ENCODE results near the gene AKAP13.

The AKAP13 gene

GRCh38 chr15:85622221-85622831 lies 241.9 kb downstream of the AKAP13 start:
- no peak for DNase-seq (ENCODE audit: extremely low spot score)
- CTCF ChIA-PET: no interaction called here
- TF ChIP-seq CTBP1 (IDR thresholded peaks at IDR 0.05; ENCODE audit: borderline replicate concordance) (no peak), HDGF (IDR thresholded peaks at IDR 0.05; ENCODE audit: borderline replicate concordance) (no peak), PKNOX1 (IDR thresholded peaks at IDR 0.05) (no peak), ARNT (IDR thresholded peaks at IDR 0.05) (no peak), SP1 (IDR thresholded peaks at IDR 0.05) (no peak), BHLHE40 (IDR thresholded peaks at IDR 0.05; ENCODE audit: borderline replicate concordance) (no peak), LEF1 (IDR thresholded peaks at IDR 0.05; ENCODE audit: borderline replicate concordance) (no peak), SUZ12 (IDR thresholded peaks at IDR 0.05) (no peak), NFRKB (IDR thresholded peaks at IDR 0.05) (no peak), FOXA1 (IDR thresholded peaks at IDR 0.05) (no peak), TARDBP (IDR thresholded peaks at IDR 0.05) (no peak), ZNF384 (IDR thresholded peaks at IDR 0.05) (no peak), L3MBTL2 (conservative IDR thresholded peaks at IDR 0.05) (no peak), ELF4 (IDR thresholded peaks at IDR 0.05) (no peak), FOXM1 (IDR thresholded peaks at IDR 0.05; ENCODE audit: borderline replicate concordance) (no peak), FOXK2 (IDR thresholded peaks at IDR 0.05) (no peak)
- POLR2A ChIA-PET: no interaction called here

GRCh38 chr15:85623315-85624049 lies 243.1 kb downstream of the AKAP13 start:
- TF ChIP-seq L3MBTL2 (conservative IDR thresholded peaks at IDR 0.05): no peak
- no peak for TF ChIP-seq NFRKB (IDR thresholded peaks at IDR 0.05)
- no peak for TF ChIP-seq FOXK2 (IDR thresholded peaks at IDR 0.05)
- TF ChIP-seq LEF1 (IDR thresholded peaks at IDR 0.05; ENCODE audit: borderline replicate concordance): no peak
- no peak for TF ChIP-seq BHLHE40 (IDR thresholded peaks at IDR 0.05; ENCODE audit: borderline replicate concordance)
- TF ChIP-seq CTBP1 (IDR thresholded peaks at IDR 0.05; ENCODE audit: borderline replicate concordance): no peak
- CTCF ChIA-PET: no interaction called here
- POLR2A ChIA-PET: no interaction called here
- DNase-seq (ENCODE audit: extremely low spot score): no peak

GRCh38 chr15:85624291-85624801 lies 243.9 kb downstream of the AKAP13 start:
- CTCF ChIA-PET: no interaction called here
- POLR2A ChIA-PET: no interaction called here
- no peak for DNase-seq (ENCODE audit: extremely low spot score)

GRCh38 chr15:85625166-85625830 lies 244.9 kb downstream of the AKAP13 start:
- POLR2A ChIA-PET: no interaction called here
- TF ChIP-seq FOXA1 (IDR thresholded peaks at IDR 0.05): no peak
- TF ChIP-seq HDGF (IDR thresholded peaks at IDR 0.05; ENCODE audit: borderline replicate concordance): no peak
- TF ChIP-seq L3MBTL2 (conservative IDR thresholded peaks at IDR 0.05): no peak
- no peak for TF ChIP-seq SUZ12 (IDR thresholded peaks at IDR 0.05)
- TF ChIP-seq ARNT (IDR thresholded peaks at IDR 0.05): no peak
- no peak for TF ChIP-seq ELF4 (IDR thresholded peaks at IDR 0.05)
- TF ChIP-seq LEF1 (IDR thresholded peaks at IDR 0.05; ENCODE audit: borderline replicate concordance): no peak
- TF ChIP-seq BHLHE40 (IDR thresholded peaks at IDR 0.05; ENCODE audit: borderline replicate concordance): no peak
- TF ChIP-seq ZNF384 (IDR thresholded peaks at IDR 0.05): no peak
- no peak for TF ChIP-seq SP1 (IDR thresholded peaks at IDR 0.05)
- TF ChIP-seq FOXM1 (IDR thresholded peaks at IDR 0.05; ENCODE audit: borderline replicate concordance): no peak
- no peak for TF ChIP-seq TARDBP (IDR thresholded peaks at IDR 0.05)
- no peak for TF ChIP-seq FOXK2 (IDR thresholded peaks at IDR 0.05)
- DNase-seq (ENCODE audit: extremely low spot score): no peak
- CTCF ChIA-PET: no interaction called here

More at GRCh38 chr15:85624291-85624801, 243.9 kb downstream of the AKAP13 start:
- TF ChIP-seq FOXA1 (IDR thresholded peaks at IDR 0.05) (no peak), L3MBTL2 (conservative IDR thresholded peaks at IDR 0.05) (no peak), FOXM1 (IDR thresholded peaks at IDR 0.05; ENCODE audit: borderline replicate concordance) (no peak), SP1 (IDR thresholded peaks at IDR 0.05) (no peak), NFRKB (IDR thresholded peaks at IDR 0.05) (no peak), PKNOX1 (IDR thresholded peaks at IDR 0.05) (no peak), ZNF384 (IDR thresholded peaks at IDR 0.05) (no peak), SUZ12 (IDR thresholded peaks at IDR 0.05) (no peak), ELF4 (IDR thresholded peaks at IDR 0.05) (no peak), FOXK2 (IDR thresholded peaks at IDR 0.05) (no peak), CTBP1 (IDR thresholded peaks at IDR 0.05; ENCODE audit: borderline replicate concordance) (no peak), BHLHE40 (IDR thresholded peaks at IDR 0.05; ENCODE audit: borderline replicate concordance) (no peak), HDGF (IDR thresholded peaks at IDR 0.05; ENCODE audit: borderline replicate concordance) (no peak)

GRCh38 chr15:85625856-85626255 lies 245.5 kb downstream of the AKAP13 start:
- TF ChIP-seq FOXM1 (IDR thresholded peaks at IDR 0.05; ENCODE audit: borderline replicate concordance) (no peak), ARNT (IDR thresholded peaks at IDR 0.05) (no peak), L3MBTL2 (conservative IDR thresholded peaks at IDR 0.05) (no peak), BHLHE40 (IDR thresholded peaks at IDR 0.05; ENCODE audit: borderline replicate concordance) (no peak), ZNF384 (IDR thresholded peaks at IDR 0.05) (no peak), LEF1 (IDR thresholded peaks at IDR 0.05; ENCODE audit: borderline replicate concordance) (no peak), TARDBP (IDR thresholded peaks at IDR 0.05) (no peak), HDGF (IDR thresholded peaks at IDR 0.05; ENCODE audit: borderline replicate concordance) (no peak), CTBP1 (IDR thresholded peaks at IDR 0.05; ENCODE audit: borderline replicate concordance) (no peak), SP1 (IDR thresholded peaks at IDR 0.05) (no peak), FOXA1 (IDR thresholded peaks at IDR 0.05) (no peak), NFRKB (IDR thresholded peaks at IDR 0.05) (no peak), ELF4 (IDR thresholded peaks at IDR 0.05) (no peak), FOXK2 (IDR thresholded peaks at IDR 0.05) (no peak), SUZ12 (IDR thresholded peaks at IDR 0.05) (no peak), PKNOX1 (IDR thresholded peaks at IDR 0.05) (no peak)
- POLR2A ChIA-PET: no interaction called here
- CTCF ChIA-PET: interaction anchor here (0.6 kb wide), 1 partner anchor 18 kb away, joined by 4 read pairs; no protein-coding TSS in a partner anchor
- no peak for DNase-seq (ENCODE audit: extremely low spot score)

All from HEK293T (cell line).